ENCODE data around the gene GRM6. TPM values are rescaled to one million over a fixed set of nuclear protein-coding genes. Genes with fewer than 3 reads are reported as not detected.

The GRM6 gene
- total and polyA plus RNA-seq, 5 donors: under 0.01 TPM; not detected in 4

GRCh38 chr5:178983728-178984127 lies 11.4 kb downstream of the GRM6 start:
- Histone ChIP-seq H3K4me3 (ENCODE audit: low read length) (no peak overlapping the region), H3K4me1 (ENCODE audit: control insufficient read depth, insufficient read depth, low read length) (no peaks in the 10 kb centered on the region), H3K9me3 (ENCODE audit: control insufficient read depth, low read length) (peaks cover 2% of the 10 kb centered on the region), H3K27me3 (ENCODE audit: control insufficient read depth, insufficient read depth) (no peaks in the 10 kb centered on the region), H3K27ac (ENCODE audit: low read length) (no peak overlapping the region)
- WGBS: 96% methylated on average over 10 of the region's 10 CpGs
- intact Hi-C loops (cut with DNase I): no loop called here
- ATAC-seq (no peak), DNase-seq (no peak)

GRCh38 chr5:178982941-178983340 lies 12.2 kb downstream of the GRM6 start:
- DNase-seq: no peak

GRCh38 chr5:178981381-178981780 lies 13.7 kb downstream of the GRM6 start:
- Histone ChIP-seq H3K27ac (ENCODE audit: low read length) (no peak overlapping the region), H3K4me1 (ENCODE audit: control insufficient read depth, insufficient read depth, low read length) (no peaks in the 10 kb centered on the region), H3K27me3 (ENCODE audit: control insufficient read depth, insufficient read depth) (no peaks in the 10 kb centered on the region), H3K4me3 (ENCODE audit: low read length) (no peak overlapping the region), H3K9me3 (ENCODE audit: control insufficient read depth, low read length) (peaks cover 2% of the 10 kb centered on the region)
- DNase-seq (no peak), ATAC-seq (no peak)
- intact Hi-C loops (cut with DNase I): no loop called here
- 97% methylated on average over 15 of the region's 15 CpGs for WGBS

More at GRCh38 chr5:178982941-178983340, 12.2 kb downstream of the GRM6 start:
- H3K27ac ChIP-seq (ENCODE audit: low read length): no peak overlapping the region
- H3K4me1 ChIP-seq (ENCODE audit: control insufficient read depth, insufficient read depth, low read length): no peaks in the 10 kb centered on the region
- no peaks in the 10 kb centered on the region for H3K27me3 ChIP-seq (ENCODE audit: control insufficient read depth, insufficient read depth)
- H3K4me3 ChIP-seq (ENCODE audit: low read length): no peak overlapping the region
- intact Hi-C loops (cut with DNase I): no loop called here
- H3K9me3 ChIP-seq (ENCODE audit: control insufficient read depth, low read length): peaks cover 2% of the 10 kb centered on the region
- no peak for ATAC-seq
- 95% methylated on average over 17 of the region's 17 CpGs for WGBS

- Histone ChIP-seq H3K4me3 (ENCODE audit: low read length) (no peak overlapping the region), H3K27ac (ENCODE audit: low read length) (no peak overlapping the region), H3K27me3 (ENCODE audit: control insufficient read depth, insufficient read depth) (no peaks in the 10 kb centered on the region), H3K4me1 (ENCODE audit: control insufficient read depth, insufficient read depth, low read length) (no peaks in the 10 kb centered on the region), H3K9me3 (ENCODE audit: control insufficient read depth, low read length) (peaks cover 30% of the 10 kb centered on the region)
- ATAC-seq: no peak
- no peak for DNase-seq
- 98% methylated on average over 5 of the region's 5 CpGs for WGBS
- intact Hi-C loops (cut with DNase I): no loop called here
These were observed 29.6 kb downstream of the GRM6 start for GRCh38 chr5:178965465-178966055.

- ATAC-seq (peak; percentile 7 to 43), DNase-seq (peak; percentile 23 to 79 (median 63))
- Histone ChIP-seq H3K4me1 (ENCODE audit: control insufficient read depth, insufficient read depth, low read length) (no peaks in the 10 kb centered on the region), H3K4me3 (ENCODE audit: low read length) (peak overlapping the region; percentile 48), H3K27me3 (ENCODE audit: control insufficient read depth, insufficient read depth) (no peaks in the 10 kb centered on the region), H3K27ac (ENCODE audit: low read length) (peak overlapping the region; percentile 14), H3K9me3 (ENCODE audit: control insufficient read depth, low read length) (peaks cover 7% of the 10 kb centered on the region)
- WGBS: 1% methylated on average over 23 of the region's 23 CpGs
- intact Hi-C loops (cut with DNase I): loop anchor here in 1 of 4 donors (10.0 kb wide), 1 partner anchor 83 kb away; the partner anchor contains the start of gene ZNF879
These were observed 53.8 kb downstream of the GRM6 start for GRCh38 chr5:178941361-178941760.

GRCh38 chr5:178940569-178941360 lies 54.4 kb downstream of the GRM6 start, which contains the start of gene ZNF454:
TSS of gene ZNF454 (plus strand) at chr5:178941198. CDS start at chr5:178942792, 1,594 bp downstream.
- Histone ChIP-seq H3K9me3 (ENCODE audit: control insufficient read depth, low read length) (peaks cover 10% of the 10 kb centered on the region), H3K27ac (ENCODE audit: low read length) (peak within 1 kb of the TSS; percentile 68), H3K27me3 (ENCODE audit: control insufficient read depth, insufficient read depth) (no peaks in the 10 kb centered on the region), H3K4me1 (ENCODE audit: control insufficient read depth, insufficient read depth, low read length) (no peaks in the 10 kb centered on the region), H3K4me3 (ENCODE audit: low read length) (peak within 1 kb of the TSS; percentile 48)
- intact Hi-C loops (cut with DNase I): loop anchor here in 1 of 4 donors (10.0 kb wide), 1 partner anchor 84 kb away; the partner anchor contains the start of gene ZNF879
- DNase-seq (peak; percentile 95 to 98 (median 98)), ATAC-seq (peak; percentile 99 to 100)
- WGBS: 2% methylated on average over 69 of the region's 69 CpGs

- 96% methylated on average over 11 of the region's 11 CpGs for WGBS
- H3K9me3 ChIP-seq (ENCODE audit: control insufficient read depth, low read length): peaks cover 16% of the 10 kb centered on the region
These were observed 63.0 kb downstream of the GRM6 start for GRCh38 chr5:178931846-178932760.

More at GRCh38 chr5:178931846-178932760, 63.0 kb downstream of the GRM6 start:
- ATAC-seq (no peak), DNase-seq (no peak)
- no peaks in the 10 kb centered on the region for H3K4me1 ChIP-seq (ENCODE audit: control insufficient read depth, insufficient read depth, low read length)
- peak overlapping the region; percentile 17 for H3K4me3 ChIP-seq (ENCODE audit: low read length)
- no peaks in the 10 kb centered on the region for H3K27me3 ChIP-seq (ENCODE audit: control insufficient read depth, insufficient read depth)
- intact Hi-C loops (cut with DNase I): no loop called here
- no peak overlapping the region for H3K27ac ChIP-seq (ENCODE audit: low read length)

Other genes starting within 250 kb of the GRM6 start
- 1 to 10 TPM; 7.4 to 9.3 (median 8.8) TPM for gene ZNF354B, start 135.4 kb downstream of the GRM6 start, total RNA-seq
- 4.1 TPM for gene ZNF354B, start 135.4 kb downstream of the GRM6 start, polyA plus RNA-seq
- 1 to 10 TPM in 3 of 4 donors, under 1 TPM in 1; 0.91 to 1.5 (median 1.2) TPM for gene ZFP2, start 99.4 kb downstream of the GRM6 start, total RNA-seq
- 0.86 TPM for gene ZFP2, start 99.4 kb downstream of the GRM6 start, polyA plus RNA-seq
- gene ZNF454, start 54.1 kb downstream of the GRM6 start, total RNA-seq: 1 to 10 TPM; 2.9 to 3.4 (median 3.0) TPM
- gene ZNF454, start 54.1 kb downstream of the GRM6 start, polyA plus RNA-seq: 1.9 TPM
- 1 to 10 TPM; 4.1 to 6.2 (median 5.4) TPM for gene ZNF879, start 28.5 kb upstream of the GRM6 start, total RNA-seq
- 3.0 TPM for gene ZNF879, start 28.5 kb upstream of the GRM6 start, polyA plus RNA-seq
- 1 to 10 TPM; 5.0 to 6.2 (median 5.6) TPM for gene ZNF354C, start 65.1 kb upstream of the GRM6 start, total RNA-seq
- 1.6 TPM for gene ZNF354C, start 65.1 kb upstream of the GRM6 start, polyA plus RNA-seq